DOHH2 (cell line): Measurements from ENCODE around the gene CLDN18.

Experiments
- EZH2phosphoT487 ChIP-seq: fragments of 200-600 bp; sonication (generic); IDR thresholded peaks from 2 replicates; pipeline ENCODE4 v1.6.1; 2017; ENCODE audit warnings: borderline replicate concordance, mild to moderate bottlenecking, antibody characterized with exemption, low read length, moderate library complexity, mixed read lengths
- TF ChIP-seq, protein P1 (sequence below): fragments of 200-600 bp; sonication (generic); IDR thresholded peaks from one replicate; pipeline ENCODE4 v1.5.1; 2014; ENCODE audit warnings: antibody characterized with exemption, mild to moderate bottlenecking, low read depth, low read length; ENCODE audit not compliant: poor library complexity, severe bottlenecking

DNA sequence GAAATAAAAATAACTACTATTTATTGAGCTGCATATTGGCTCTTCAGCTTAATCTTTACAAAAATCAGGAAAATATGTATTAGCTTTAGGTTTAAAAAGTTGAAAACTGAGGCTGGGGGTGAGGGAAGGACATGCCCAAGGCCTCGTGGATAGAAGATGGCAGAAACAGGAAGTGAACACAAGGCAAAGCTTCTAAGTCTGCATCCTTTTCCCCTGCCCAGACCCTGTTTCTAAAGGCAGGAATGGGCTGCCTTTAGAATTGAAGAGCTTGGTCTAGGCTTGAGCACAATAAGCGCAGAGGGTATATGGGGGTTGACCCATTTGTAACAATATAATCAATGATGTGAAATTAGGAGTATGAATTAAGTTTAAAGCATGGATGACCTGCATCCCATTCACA, 6.1 kb downstream of the CLDN18 start:
- TF ChIP-seq, protein P1, sequence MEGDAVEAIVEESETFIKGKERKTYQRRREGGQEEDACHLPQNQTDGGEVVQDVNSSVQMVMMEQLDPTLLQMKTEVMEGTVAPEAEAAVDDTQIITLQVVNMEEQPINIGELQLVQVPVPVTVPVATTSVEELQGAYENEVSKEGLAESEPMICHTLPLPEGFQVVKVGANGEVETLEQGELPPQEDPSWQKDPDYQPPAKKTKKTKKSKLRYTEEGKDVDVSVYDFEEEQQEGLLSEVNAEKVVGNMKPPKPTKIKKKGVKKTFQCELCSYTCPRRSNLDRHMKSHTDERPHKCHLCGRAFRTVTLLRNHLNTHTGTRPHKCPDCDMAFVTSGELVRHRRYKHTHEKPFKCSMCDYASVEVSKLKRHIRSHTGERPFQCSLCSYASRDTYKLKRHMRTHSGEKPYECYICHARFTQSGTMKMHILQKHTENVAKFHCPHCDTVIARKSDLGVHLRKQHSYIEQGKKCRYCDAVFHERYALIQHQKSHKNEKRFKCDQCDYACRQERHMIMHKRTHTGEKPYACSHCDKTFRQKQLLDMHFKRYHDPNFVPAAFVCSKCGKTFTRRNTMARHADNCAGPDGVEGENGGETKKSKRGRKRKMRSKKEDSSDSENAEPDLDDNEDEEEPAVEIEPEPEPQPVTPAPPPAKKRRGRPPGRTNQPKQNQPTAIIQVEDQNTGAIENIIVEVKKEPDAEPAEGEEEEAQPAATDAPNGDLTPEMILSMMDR, result no peak
- TF ChIP-seq EZH2phosphoT487, result no peak
